GM06990 (cell line): ENCODE data around the gene NEDD4L.
"Not testable (repeated sequence)": the region's sequence is repeated elsewhere in the genome, so short reads cannot be mapped to it uniquely, and the experiment has no call there.

Experiments used
- DNase-seq: peaks from one replicate; pipeline ENCODE4 v3.0.0-alpha.2; 2011; ENCODE audit not compliant: insufficient read length; ENCODE audit errors: extremely low read depth
- H3K27me3 ChIP-seq: replicated peaks from 2 replicates; pipeline ENCODE4 v1.6.0; 2011; ENCODE audit warnings: low read length; ENCODE audit not compliant: control insufficient read depth, insufficient read depth
- H3K36me3 ChIP-seq: 2 replicates; pipeline ENCODE4 v1.5.1; 2011; ENCODE audit warnings: low read length; ENCODE audit not compliant: control insufficient read depth, insufficient read depth
- H3K4me3 ChIP-seq: replicated peaks from 2 replicates; pipeline ENCODE4 v1.5.1; 2011; ENCODE audit warnings: low read depth, mild to moderate bottlenecking, control low read depth, low read length
- CTCF ChIP-seq: IDR thresholded peaks from 2 replicates; pipeline ENCODE4 v1.5.1; 2011; ENCODE audit warnings: low read length, control low read depth, mild to moderate bottlenecking, inconsistent platforms; ENCODE audit not compliant: insufficient read depth, poor library complexity, severe bottlenecking

Gene NEDD4L

GRCh38 chr18:58275176-58275575, 231.2 kb downstream of the NEDD4L start:
- Histone ChIP-seq H3K4me3 (no peak overlapping the region), H3K36me3 (no peaks in the 10 kb centered on the region), H3K27me3 (no peaks in the 10 kb centered on the region)
- no peak for TF ChIP-seq CTCF
- no peak for DNase-seq

- Histone ChIP-seq H3K27me3 (no peaks in the 10 kb centered on the region), H3K4me3 (no peak overlapping the region), H3K36me3 (no peaks in the 10 kb centered on the region)
- DNase-seq: no peak
- TF ChIP-seq CTCF: no peak
These were observed 233.0 kb downstream of the NEDD4L start for GRCh38 chr18:58276789-58277739.

- no peak overlapping the region for H3K4me3 ChIP-seq
- no peaks in the 10 kb centered on the region for H3K36me3 ChIP-seq
- no peaks in the 10 kb centered on the region for H3K27me3 ChIP-seq
- TF ChIP-seq CTCF: no peak
- no peak for DNase-seq
These were observed 235.6 kb downstream of the NEDD4L start for GRCh38 chr18:58279504-58280175.

- DNase-seq: no peak
- Histone ChIP-seq H3K4me3 (no peak overlapping the region), H3K27me3 (no peaks in the 10 kb centered on the region), H3K36me3 (no peaks in the 10 kb centered on the region)
- TF ChIP-seq CTCF: no peak
These were observed 236.2 kb downstream of the NEDD4L start for GRCh38 chr18:58280191-58280590.

GRCh38 chr18:58282872-58283271, 238.8 kb downstream of the NEDD4L start:
- H3K4me3 ChIP-seq, DNase-seq, H3K27me3 ChIP-seq, H3K36me3 ChIP-seq: not testable (repeated sequence)
